H9 (cell line): Measurements from ENCODE around the gene TRAP1. TPM values are rescaled to one million over a fixed set of nuclear protein-coding genes. Genes with fewer than 3 reads are reported as not detected.

Experiments
- DNase-seq: peaks from one replicate; pipeline ENCODE4 v3.0.0-alpha.2; 2017
- H2AFZ ChIP-seq: one replicate; pipeline ENCODE4 v1.6.1; 2013; ENCODE audit warnings: mild to moderate bottlenecking, low read length, control low read depth, moderate library complexity
- H2AK5ac ChIP-seq: 2 replicates; pipeline ENCODE4 v1.6.1; 2013; ENCODE audit warnings: low read length, control low read depth, mixed read lengths; ENCODE audit not compliant: insufficient read length
- H2BK120ac ChIP-seq: one replicate; pipeline ENCODE4 v1.6.1; 2013; ENCODE audit warnings: low read depth, mild to moderate bottlenecking, low read length, control low read depth, inconsistent platforms; ENCODE audit not compliant: poor library complexity, severe bottlenecking
- H2BK12ac ChIP-seq: 2 replicates; pipeline ENCODE4 v1.6.1; 2013; ENCODE audit warnings: low read length, control low read depth, mixed read lengths, low read depth; ENCODE audit not compliant: insufficient read length
- H2BK15ac ChIP-seq: 2 replicates; pipeline ENCODE4 v1.6.1; 2013; ENCODE audit warnings: low read depth, low read length, control low read depth
- H2BK20ac ChIP-seq: one replicate; pipeline ENCODE4 v1.6.1; 2013; ENCODE audit warnings: low read depth, mild to moderate bottlenecking, low read length, control low read depth, inconsistent platforms; ENCODE audit not compliant: poor library complexity, severe bottlenecking
- H2BK5ac ChIP-seq: 2 replicates; pipeline ENCODE4 v1.6.1; 2013; ENCODE audit warnings: low read length, control low read depth, mixed read lengths; ENCODE audit not compliant: insufficient read length
- H3K14ac ChIP-seq: 2 replicates; pipeline ENCODE4 v1.6.1; 2013; ENCODE audit warnings: low read length, control low read depth; ENCODE audit not compliant: insufficient read depth
- H3K18ac ChIP-seq: 2 replicates; pipeline ENCODE4 v1.6.1; 2013; ENCODE audit warnings: low read depth, mild to moderate bottlenecking, mixed read lengths, low read length, control low read depth; ENCODE audit not compliant: insufficient read length
- H3K23ac ChIP-seq: 2 replicates; pipeline ENCODE4 v1.6.1; 2013; ENCODE audit warnings: low read length, control low read depth, mixed read lengths, low read depth; ENCODE audit not compliant: insufficient read length
- H3K23me2 ChIP-seq: 2 replicates; pipeline ENCODE4 v1.6.1; 2013; ENCODE audit warnings: low read depth, mild to moderate bottlenecking, mixed read lengths, low read length, control low read depth; ENCODE audit not compliant: insufficient read length, poor library complexity, severe bottlenecking
- H3K27ac ChIP-seq: 2 replicates; pipeline ENCODE4 v1.5.1; 2013; ENCODE audit warnings: low read length, control low read depth, mixed read lengths, low read depth; ENCODE audit not compliant: insufficient read length
- H3K27me3 ChIP-seq: 2 replicates; pipeline ENCODE4 v1.6.1; 2013; ENCODE audit warnings: low read length, control low read depth, inconsistent platforms; ENCODE audit not compliant: insufficient read depth
- H3K4ac ChIP-seq: 2 replicates; pipeline ENCODE4 v1.6.1; 2013; ENCODE audit warnings: low read depth, mild to moderate bottlenecking, control low read depth, inconsistent platforms, low read length, moderate library complexity
- H3K4me1 ChIP-seq: 2 replicates; pipeline ENCODE4 v1.6.1; 2013; ENCODE audit warnings: low read length, control low read depth, inconsistent platforms; ENCODE audit not compliant: insufficient read depth
- H3K4me2 ChIP-seq: 2 replicates; pipeline ENCODE4 v1.6.1; 2013; ENCODE audit warnings: low read length, control low read depth, mixed read lengths; ENCODE audit not compliant: insufficient read length, insufficient read depth
- H3K56ac ChIP-seq: 2 replicates; pipeline ENCODE4 v1.6.1; 2013; ENCODE audit warnings: low read depth, mild to moderate bottlenecking, mixed read lengths, low read length, control low read depth; ENCODE audit not compliant: insufficient read length
- H3K79me1 ChIP-seq: 2 replicates; pipeline ENCODE4 v1.6.1; 2013; ENCODE audit warnings: low read depth, mild to moderate bottlenecking, moderate library complexity, low read length, control low read depth, inconsistent platforms; ENCODE audit not compliant: insufficient read depth, poor library complexity, severe bottlenecking
- H3K79me2 ChIP-seq: 2 replicates; pipeline ENCODE4 v1.6.1; 2013; ENCODE audit warnings: low read length, control low read depth, inconsistent platforms; ENCODE audit not compliant: insufficient read depth
- H3K9ac ChIP-seq: 2 replicates; pipeline ENCODE4 v1.6.1; 2013; ENCODE audit warnings: low read length, control low read depth, mixed read lengths; ENCODE audit not compliant: insufficient read length; ENCODE audit errors: extremely low read depth
- H3K9me3 ChIP-seq: one replicate; pipeline ENCODE4 v1.6.1; 2013; ENCODE audit warnings: low read depth, low read length, inconsistent platforms; ENCODE audit not compliant: control insufficient read depth
- H3T11ph ChIP-seq: one replicate; pipeline ENCODE4 v1.6.1; 2013; ENCODE audit warnings: mild to moderate bottlenecking, low read length, control low read depth, inconsistent platforms
- H4K20me1 ChIP-seq: one replicate; pipeline ENCODE4 v1.6.1; 2013; ENCODE audit not compliant: control insufficient read depth, insufficient read length, insufficient read depth
- H4K5ac ChIP-seq: 2 replicates; pipeline ENCODE4 v1.6.1; 2013; ENCODE audit warnings: low read depth, mild to moderate bottlenecking, mixed read lengths, low read length, control low read depth; ENCODE audit not compliant: insufficient read length
- H4K8ac ChIP-seq: replicated peaks from 2 replicates; pipeline ENCODE4 v1.6.1; 2013; ENCODE audit warnings: low read length, control low read depth, mixed read lengths, low read depth; ENCODE audit not compliant: insufficient read length
- H4K91ac ChIP-seq: 2 replicates; pipeline ENCODE4 v1.6.1; 2013; ENCODE audit warnings: low read depth, mild to moderate bottlenecking, moderate library complexity, mixed read lengths, low read length, control low read depth; ENCODE audit not compliant: insufficient read length
- H3K27ac Mint-ChIP-seq, 3 experiments: 2 replicates in 2 of 3; 3 replicates in 1 of 3; pipeline ENCODE4 v1.8.0; 2020 to 2021; ENCODE audit warnings: mixed read lengths in 3 of 3, mild to moderate bottlenecking in 1 of 3, moderate library complexity in 1 of 3
- H3K27me3 Mint-ChIP-seq: 2 replicates; pipeline ENCODE4 v1.8.0; 2021; ENCODE audit warnings: low read depth, mild to moderate bottlenecking, moderate library complexity, mixed read lengths
- H3K36me3 Mint-ChIP-seq, 3 experiments: 2 replicates in 2 of 3; 3 replicates in 1 of 3; pipeline ENCODE4 v1.8.0; 2020 to 2021; ENCODE audit warnings: low read depth in 3 of 3, mixed read lengths in 3 of 3; ENCODE audit not compliant: insufficient read depth in 1 of 3
- H3K4me1 Mint-ChIP-seq, 2 experiments: 2 replicates each; pipeline ENCODE4 v1.8.0; 2020; ENCODE audit warnings: mixed read lengths in 2 of 2
- H3K4me3 Mint-ChIP-seq, 2 experiments: 2 replicates in 1 of 2; 3 replicates in 1 of 2; pipeline ENCODE4 v1.8.0; 2020 to 2021; ENCODE audit warnings: mild to moderate bottlenecking in 2 of 2, mixed read lengths in 2 of 2, moderate library complexity in 1 of 2
- H3K9me3 Mint-ChIP-seq, 2 experiments: 2 replicates in 1 of 2; 3 replicates in 1 of 2; pipeline ENCODE4 v1.8.0; 2020; ENCODE audit warnings: mild to moderate bottlenecking in 2 of 2, mixed read lengths in 2 of 2, moderate library complexity in 1 of 2
- CTCF ChIP-seq: fragments of 200-600 bp; sonication (generic); conservative IDR thresholded peaks from 3 replicates; pipeline ENCODE4 v1.8.0; 2021; ENCODE audit warnings: antibody characterized with exemption, mild to moderate bottlenecking
- WGBS: extraction: QIAGEN DNeasy Blood & Tissue Kit; methylation state at CpG from one replicate; pipeline ENCODE4 v1.1.7; 2013; ENCODE audit warnings: missing lambda C conversion rate, low lambda C conversion rate, mixed read lengths; ENCODE audit not compliant: insufficient read length; ENCODE audit errors: extremely low coverage; 5-methylcytosine and 5-hydroxymethylcytosine counted together
- total RNA-seq: library from RNA; stranded (reverse); gene quantifications from 2 replicates; pipeline ENCODE4 v1.2.1, GENCODE V29; 2021

Gene TRAP1
- total RNA-seq, 1 experiment from 2014 or later: 211 TPM

GRCh38 chr16:3755249-3755648 lies 37.9 kb upstream of the TRAP1 start:
- Mint-ChIP-seq H3K27me3 (no peaks in the 10 kb centered on the region), H3K27ac (no peak overlapping the region), H3K9me3 (no peaks in the 10 kb centered on the region), H3K36me3 (peaks cover 17 to 64% (median 42%) of the 10 kb centered on the region in 3 experiments; a peak in 6 of 7 replicates), H3K4me3 (no peak overlapping the region), H3K4me1 (no peaks in the 10 kb centered on the region)
- Histone ChIP-seq H2BK15ac (no peak overlapping the region), H3K23ac (no peak overlapping the region), H3K27me3 (no peaks in the 10 kb centered on the region), H3T11ph (no peak overlapping the region), H3K27ac (no peak overlapping the region), H3K79me2 (no peaks in the 10 kb centered on the region), H3K4ac (no peak overlapping the region), H3K23me2 (no peaks in the 10 kb centered on the region), H4K8ac (no peak overlapping the region), H2BK120ac (no peak overlapping the region), H4K20me1 (no peaks in the 10 kb centered on the region), H3K79me1 (peaks cover 2% of the 10 kb centered on the region), H2BK5ac (no peak overlapping the region), H3K9me3 (no peaks in the 10 kb centered on the region), H2AK5ac (no peak overlapping the region), H2BK12ac (no peak overlapping the region), H3K4me2 (no peak overlapping the region), H3K9ac (no peak overlapping the region), H3K14ac (no peak overlapping the region), H3K18ac (no peak overlapping the region), H3K4me1 (no peaks in the 10 kb centered on the region), H2BK20ac (no peak overlapping the region), H3K56ac (no peak overlapping the region), H4K91ac (no peak overlapping the region), H2AFZ (no peak overlapping the region), H4K5ac (no peak overlapping the region)
- no peak for DNase-seq
- no peak for TF ChIP-seq CTCF
- no CpG with 5 or more reads among the region's 4 CpGs for WGBS
